Ascending aorta (tissue), 2 donors: ENCODE measurements around the gene RGS8. TPM values are rescaled to one million over a fixed set of nuclear protein-coding genes. Genes with fewer than 3 reads are reported as not detected.

Experiments used
- DNase-seq, 2 donors: peaks; one replicate each; pipeline ENCODE4 v3.0.0-alpha.2; 2019; ENCODE audit warnings: low spot score in 2 of 2
- H3K27ac ChIP-seq, 2 donors: fragments of 200-600 bp; sonication (generic); one replicate each; pipeline ENCODE4 v1.5.1; 2016 to 2017; ENCODE audit warnings: mild to moderate bottlenecking in 1 of 2
- H3K27me3 ChIP-seq: fragments of 200-600 bp; sonication (generic); one replicate; pipeline ENCODE4 v1.5.1; 2017
- H3K36me3 ChIP-seq, 2 donors: fragments of 200-600 bp; sonication (generic); one replicate each; pipeline ENCODE4 v1.5.1; 2016
- H3K4me1 ChIP-seq, 2 donors: fragments of 200-600 bp; sonication (generic); one replicate each; pipeline ENCODE4 v1.5.1; 2016 to 2017; ENCODE audit warnings: mild to moderate bottlenecking in 1 of 2
- H3K4me3 ChIP-seq, 2 donors: fragments of 200-600 bp; sonication (generic); one replicate each; pipeline ENCODE4 v1.5.1; 2016 to 2017; ENCODE audit warnings: mild to moderate bottlenecking in 1 of 2
- H3K9me3 ChIP-seq, 2 donors: fragments of 200-600 bp; sonication (generic); one replicate each; pipeline ENCODE4 v1.5.1; 2016
- CTCF ChIP-seq, 3 experiments: fragments of 200-600 bp in 2 of 3; fragments of 450-650 bp in 1 of 3; sonication (generic) in 2 of 3; IDR thresholded peaks; one replicate each; pipeline ENCODE4 v1.5.1; 2016 to 2019; ENCODE audit warnings: antibody characterized with exemption in 3 of 3, mild to moderate bottlenecking in 1 of 3, moderate library complexity in 1 of 3
- intact Hi-C: fragments of 100-400 bp; cut with DNase I; formaldehyde crosslinking; loops from one replicate; pipeline ENCODE4 v1.15.1; 2023
- total RNA-seq: library from RNA; depleted of rRNA; stranded (reverse); fragments of >200 nt; gene quantifications from one replicate; pipeline ENCODE4 v1.1.0, GENCODE V29; 2016

Gene RGS8
- total RNA-seq, 1 donor from 2014 or later, result not detected

DNA sequence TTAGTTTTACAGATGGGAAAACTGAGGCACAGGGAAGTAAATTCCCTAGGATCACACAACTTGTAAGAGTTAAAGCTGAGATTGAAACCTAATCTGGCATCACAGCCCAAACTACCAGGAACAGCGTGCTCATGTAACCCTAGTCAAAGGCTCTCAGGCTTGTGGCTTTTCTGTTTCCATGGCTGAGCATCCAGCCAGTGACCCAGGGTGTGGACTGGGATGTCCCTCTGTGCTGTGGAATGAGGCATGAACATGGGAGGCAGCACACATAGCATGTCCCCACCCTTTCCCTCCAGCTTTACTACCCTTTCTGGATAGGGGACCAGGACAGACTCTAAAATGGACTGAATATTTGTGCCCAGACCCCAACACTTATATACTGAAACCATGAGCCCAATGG is 45.1 kb downstream of the RGS8 start:
- Histone ChIP-seq H3K4me1 (no peaks in the 10 kb centered on the region), H3K4me3 (no peak overlapping the region), H3K9me3 (no peaks in the 10 kb centered on the region), H3K27me3 (no peaks in the 10 kb centered on the region), H3K36me3 (no peaks in the 10 kb centered on the region), H3K27ac (no peak overlapping the region)
- intact Hi-C loops, result no loop called here
- no peak for DNase-seq
- TF ChIP-seq CTCF (IDR thresholded peaks at IDR 0.05), result no peak

DNA sequence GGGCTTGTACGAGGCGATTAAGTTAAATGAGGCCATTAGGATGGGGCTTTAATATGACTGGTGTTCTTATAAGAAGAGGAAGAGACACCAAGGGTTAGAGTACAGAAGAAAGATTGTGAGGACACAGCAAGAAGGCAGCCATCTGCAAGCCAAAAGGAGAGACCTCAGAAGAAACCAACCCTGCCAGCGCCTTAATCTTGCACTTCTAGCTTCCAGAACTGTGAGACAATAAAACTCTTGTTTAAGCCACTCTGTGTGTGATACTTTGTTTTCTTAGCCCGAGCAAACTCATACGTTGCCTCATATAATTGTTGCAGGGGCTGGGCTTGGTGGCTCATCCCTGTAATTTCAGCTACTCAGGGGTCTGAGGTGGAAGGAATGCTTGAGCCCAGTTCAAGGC is 46.6 kb downstream of the RGS8 start:
- Histone ChIP-seq H3K27ac (no peak overlapping the region), H3K36me3 (no peaks in the 10 kb centered on the region), H3K27me3 (no peaks in the 10 kb centered on the region), H3K9me3 (no peaks in the 10 kb centered on the region), H3K4me3 (no peak overlapping the region), H3K4me1 (no peaks in the 10 kb centered on the region)
- no peak for TF ChIP-seq CTCF (IDR thresholded peaks at IDR 0.05)
- no peak for DNase-seq
- intact Hi-C loops, result no loop called here

DNA sequence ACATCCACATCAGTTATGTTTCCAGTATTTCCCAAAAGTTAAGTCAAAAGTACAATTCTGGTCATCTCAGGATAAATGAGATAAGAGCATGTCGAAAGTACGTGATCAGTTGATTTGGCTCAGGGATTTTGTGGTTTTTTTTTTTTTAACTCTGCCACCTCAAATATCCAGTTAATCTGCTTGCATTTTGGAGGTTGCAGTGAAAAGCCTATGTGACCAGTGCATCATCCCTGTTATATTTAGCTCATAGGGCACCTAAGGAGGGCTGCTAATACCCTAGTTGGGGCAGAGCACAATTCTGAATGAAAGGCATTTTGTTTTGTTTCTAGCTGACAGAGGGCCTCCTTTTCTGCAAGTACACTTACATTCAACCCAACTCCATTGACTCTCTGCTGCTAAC is 48.5 kb downstream of the RGS8 start:
- H3K27me3 ChIP-seq, result no peaks in the 10 kb centered on the region
- H3K4me1 ChIP-seq, result no peaks in the 10 kb centered on the region
- no peaks in the 10 kb centered on the region for H3K36me3 ChIP-seq
- no peak for DNase-seq
- no peak for TF ChIP-seq CTCF (IDR thresholded peaks at IDR 0.05)
- no peak overlapping the region for H3K27ac ChIP-seq
- no peak overlapping the region for H3K4me3 ChIP-seq
- H3K9me3 ChIP-seq, result no peaks in the 10 kb centered on the region
- intact Hi-C loops, result no loop called here

Other genes with a start within 250 kb of the RGS8 start
- gene RGSL1, start 234.4 kb downstream of the RGS8 start, total RNA-seq, result not detected
- gene RNASEL, start 95.3 kb downstream of the RGS8 start, total RNA-seq, result 0.43 TPM
- 8.1 TPM for gene RGS16, start 80.2 kb downstream of the RGS8 start, total RNA-seq
- 2.1 TPM for gene NPL, start 105.2 kb upstream of the RGS8 start, total RNA-seq
- gene DHX9, start 154.8 kb upstream of the RGS8 start, total RNA-seq, result 52.8 TPM